NCI-H2081 (cell line): ENCODE data around the gene NR0B2.
"Not testable (repeated sequence)": the region's sequence is repeated elsewhere in the genome, so short reads cannot be mapped to it uniquely, and the experiment has no call there.

Experiments used
- DNase-seq, 2 experiments: peaks; one replicate each; lab custom pipeline; 2025; lab: John Stamatoyannopoulos, UW

The NR0B2 gene

DNA sequence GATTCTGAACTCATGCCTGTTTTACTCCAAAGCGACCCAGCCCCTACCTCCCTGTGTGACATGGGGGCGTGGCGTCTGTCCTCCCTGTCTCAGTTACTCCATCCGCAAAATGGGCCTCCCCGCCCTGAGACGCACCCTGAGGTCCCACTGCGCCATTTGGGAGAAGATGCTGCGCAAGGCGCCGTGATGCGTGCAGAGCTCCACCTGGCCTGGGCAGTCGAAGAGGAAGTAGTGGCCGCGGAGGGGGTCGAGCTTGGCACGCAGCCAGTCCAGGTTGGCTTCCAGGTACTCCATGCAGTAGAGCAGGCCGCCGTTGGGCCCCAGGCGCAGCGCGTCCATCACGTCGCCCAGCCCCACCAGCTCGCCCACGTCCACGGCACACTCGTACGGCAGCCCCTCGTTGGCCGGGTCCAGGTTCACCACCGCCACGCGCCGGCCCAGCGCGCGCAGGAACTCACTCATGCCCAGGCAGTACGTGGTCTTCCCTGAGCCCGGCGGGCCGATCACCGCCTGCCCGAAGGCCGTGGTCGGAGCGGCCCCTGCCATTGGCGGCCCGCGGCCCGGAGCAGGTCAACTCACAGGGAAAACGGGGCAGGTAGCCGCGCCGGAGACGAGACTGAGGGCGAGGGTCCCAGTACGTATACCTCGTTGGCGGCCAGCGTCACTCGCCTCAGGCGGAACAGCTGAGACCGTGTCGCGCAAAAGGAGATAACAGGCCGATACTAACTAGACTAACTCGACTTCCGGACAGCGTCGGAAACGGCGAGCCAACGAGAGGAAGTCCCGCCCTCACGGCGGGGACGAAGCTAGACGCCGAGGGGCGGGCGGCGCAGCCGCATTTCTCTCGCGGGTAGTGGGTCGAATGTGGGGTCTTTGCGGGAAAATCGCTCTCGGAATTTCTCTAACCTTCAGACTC is 24.0 kb downstream of the NR0B2 start, which contains the start of gene GPN2:
Gene GPN2, minus strand, starts transcription at position 733 of the 916 bp plus-strand sequence. Its CDS starts 187 bp downstream, at position 546.
- peak; percentile 53 to 68 for DNase-seq

DNA sequence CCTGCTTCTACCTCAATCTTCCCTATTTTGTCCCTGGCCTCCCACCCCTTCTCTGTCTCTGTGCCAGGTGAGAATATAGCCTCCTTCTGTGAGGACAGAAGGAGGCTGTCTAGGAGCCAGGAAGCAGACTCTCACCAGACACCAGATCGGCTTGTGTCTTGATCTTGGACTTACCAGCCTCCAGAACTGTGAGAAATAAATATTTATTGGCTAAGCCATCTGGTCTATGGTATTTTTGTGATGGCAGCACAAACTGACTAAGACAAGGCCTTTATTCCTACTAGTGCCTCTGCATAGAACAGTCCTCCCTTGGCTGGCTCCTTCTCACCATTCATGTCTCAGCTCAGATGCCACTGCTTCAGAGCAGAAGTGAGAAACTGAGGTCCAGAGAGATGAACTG is 25.5 kb downstream of the NR0B2 start:
- DNase-seq = no peak

DNA sequence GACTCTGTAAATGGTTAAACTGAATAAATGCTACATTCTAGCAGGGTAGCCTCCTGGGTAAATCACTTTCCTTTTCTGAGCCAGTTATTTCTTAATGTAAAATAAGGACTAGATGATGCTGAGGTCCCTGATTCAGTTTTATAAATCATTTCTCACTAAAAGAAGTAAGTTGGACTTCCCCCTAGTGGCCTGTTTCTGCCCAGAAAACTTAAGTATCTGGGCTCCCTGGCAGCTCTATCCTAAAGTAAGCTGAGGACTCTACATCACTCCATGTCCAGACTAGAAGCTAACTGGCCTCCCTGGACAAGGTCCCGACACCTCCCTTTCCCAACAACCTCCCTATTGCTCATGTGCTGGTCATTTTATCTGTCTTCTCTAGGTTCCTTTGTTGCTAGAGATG is 26.6 kb downstream of the NR0B2 start:
- DNase-seq = no peak

DNA sequence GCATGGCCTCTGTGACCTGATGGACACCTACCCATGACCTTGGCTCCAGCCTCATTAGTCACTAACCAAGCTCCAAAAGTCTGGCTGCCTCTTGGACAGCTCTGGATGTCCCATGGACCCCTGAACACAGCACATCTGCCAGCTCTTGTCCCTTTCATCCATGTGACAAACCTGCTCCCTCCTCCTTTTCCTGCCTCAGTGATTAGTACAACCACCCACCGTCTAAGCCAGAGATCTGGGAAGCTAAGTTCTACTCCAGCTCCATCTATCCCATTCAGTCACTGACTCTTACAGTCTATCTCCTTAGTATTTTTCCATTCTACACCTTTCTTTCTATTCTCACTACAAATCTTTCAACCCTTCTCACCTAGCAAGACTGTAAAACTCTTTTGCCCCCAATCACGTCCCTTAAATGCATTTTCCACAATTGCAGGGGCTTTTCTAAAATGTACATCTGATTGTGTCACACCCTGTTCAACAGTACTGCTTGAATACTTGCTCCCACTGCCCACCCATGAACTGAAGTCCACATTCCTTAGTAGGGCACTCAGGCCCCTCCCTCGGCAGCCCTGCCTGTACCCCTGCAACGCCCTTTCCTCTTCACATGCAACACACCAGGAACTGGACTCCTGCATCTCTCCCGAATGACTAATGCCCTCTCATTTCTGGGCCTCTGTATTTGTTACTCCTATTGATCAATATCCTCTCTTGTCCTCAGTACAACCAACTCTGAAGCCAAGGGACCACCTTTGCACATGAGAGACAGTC is 30.9 kb downstream of the NR0B2 start:
- no peak for DNase-seq

DNA sequence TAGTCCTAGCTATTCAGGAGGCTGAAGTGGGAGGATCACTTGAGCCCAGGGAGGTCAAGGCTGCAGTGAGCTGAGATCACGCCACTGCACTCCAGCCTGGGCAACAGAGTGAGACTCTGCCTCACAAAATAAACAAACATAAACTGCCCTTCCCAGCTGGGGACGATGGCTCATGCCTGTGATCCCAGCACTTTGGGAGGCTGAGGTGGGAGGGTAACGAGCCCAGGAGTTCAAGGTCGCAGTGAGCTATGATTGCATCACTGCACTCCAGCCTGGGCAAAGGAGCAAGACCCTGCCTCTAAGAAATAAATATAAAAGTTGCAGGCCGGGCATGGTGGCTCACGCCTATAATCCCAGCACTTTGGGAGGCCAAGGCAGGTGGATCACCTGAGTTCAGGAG is 32.2 kb downstream of the NR0B2 start:
- DNase-seq = not testable (repeated sequence)

DNA sequence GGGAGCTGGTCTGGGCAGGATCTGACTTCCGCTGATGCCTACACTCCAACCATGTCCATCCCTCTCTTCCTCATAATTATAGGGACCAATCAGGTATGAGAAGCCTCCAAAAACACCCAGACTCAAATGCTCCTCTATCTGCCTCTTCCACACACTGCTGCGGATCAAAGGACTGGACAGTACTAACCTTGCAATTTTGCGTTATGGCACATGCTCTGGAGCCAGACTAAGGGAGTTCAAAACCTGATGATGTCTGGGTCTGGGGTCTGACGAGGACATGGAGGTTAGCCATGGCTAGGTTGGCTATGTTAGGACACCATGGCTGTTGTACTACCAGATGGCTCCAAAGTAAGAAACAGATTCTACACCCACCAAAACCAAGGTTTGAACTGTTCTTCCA is 34.0 kb downstream of the NR0B2 start:
- DNase-seq = no peak

DNA sequence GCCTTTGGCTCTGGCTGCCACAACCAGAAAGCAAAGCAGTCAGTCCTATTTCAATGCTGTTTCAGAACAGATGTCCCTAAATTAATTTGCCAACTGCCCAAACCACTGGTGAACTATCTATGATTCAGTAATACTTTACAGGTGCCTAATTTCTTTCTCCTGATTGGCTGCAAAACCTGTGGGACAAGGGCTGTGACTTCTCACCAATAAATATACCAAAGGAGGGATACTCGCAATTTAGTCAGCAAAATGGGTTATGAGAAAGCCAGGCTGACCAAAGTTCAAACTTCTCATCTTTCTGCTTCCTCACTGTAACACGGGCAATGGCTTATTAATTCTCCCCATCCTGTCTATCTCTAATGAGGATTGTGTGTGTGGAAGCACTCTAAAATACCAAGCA is 36.4 kb downstream of the NR0B2 start:
- DNase-seq = no peak

DNA sequence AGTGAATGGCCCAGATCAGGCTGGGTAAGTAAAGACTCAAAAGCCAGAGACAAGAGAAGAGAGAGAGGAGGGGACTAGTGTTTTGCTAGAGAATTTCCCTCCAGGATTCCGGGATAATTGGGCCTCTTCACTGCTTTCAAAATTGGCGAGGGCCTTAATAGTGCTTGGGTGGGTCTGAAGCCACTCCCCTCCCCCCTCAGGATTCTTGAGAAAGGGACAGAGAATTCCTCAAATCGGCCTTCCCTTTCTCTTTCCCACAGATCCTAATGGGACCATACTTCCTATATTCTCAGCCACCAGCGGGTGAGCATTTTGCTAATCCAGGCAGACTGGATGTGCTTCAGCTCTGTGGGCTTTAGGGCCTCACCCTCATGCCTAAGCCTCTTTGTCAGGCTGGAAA is 38.9 kb downstream of the NR0B2 start:
- no peak for DNase-seq

DNA sequence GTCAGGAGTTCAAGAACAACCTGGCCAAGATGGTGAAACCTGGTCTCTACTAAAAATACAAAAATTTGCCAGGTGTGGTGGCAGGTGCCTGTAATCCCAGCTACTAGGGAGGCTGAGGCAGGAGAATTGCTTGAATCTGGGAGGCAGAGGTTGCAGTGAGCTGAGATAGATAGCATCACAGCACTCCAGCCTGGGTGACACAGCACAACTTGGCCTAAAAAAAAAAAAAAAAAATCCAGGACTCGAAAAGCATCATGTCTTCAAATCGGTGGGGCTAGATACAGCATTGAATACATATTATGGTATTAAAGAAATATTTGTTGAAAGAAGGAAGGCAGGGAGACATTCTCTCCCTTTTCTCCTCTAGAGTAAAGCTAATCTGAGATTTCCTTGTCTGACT is 40.7 kb downstream of the NR0B2 start:
- DNase-seq = not testable (repeated sequence)

DNA sequence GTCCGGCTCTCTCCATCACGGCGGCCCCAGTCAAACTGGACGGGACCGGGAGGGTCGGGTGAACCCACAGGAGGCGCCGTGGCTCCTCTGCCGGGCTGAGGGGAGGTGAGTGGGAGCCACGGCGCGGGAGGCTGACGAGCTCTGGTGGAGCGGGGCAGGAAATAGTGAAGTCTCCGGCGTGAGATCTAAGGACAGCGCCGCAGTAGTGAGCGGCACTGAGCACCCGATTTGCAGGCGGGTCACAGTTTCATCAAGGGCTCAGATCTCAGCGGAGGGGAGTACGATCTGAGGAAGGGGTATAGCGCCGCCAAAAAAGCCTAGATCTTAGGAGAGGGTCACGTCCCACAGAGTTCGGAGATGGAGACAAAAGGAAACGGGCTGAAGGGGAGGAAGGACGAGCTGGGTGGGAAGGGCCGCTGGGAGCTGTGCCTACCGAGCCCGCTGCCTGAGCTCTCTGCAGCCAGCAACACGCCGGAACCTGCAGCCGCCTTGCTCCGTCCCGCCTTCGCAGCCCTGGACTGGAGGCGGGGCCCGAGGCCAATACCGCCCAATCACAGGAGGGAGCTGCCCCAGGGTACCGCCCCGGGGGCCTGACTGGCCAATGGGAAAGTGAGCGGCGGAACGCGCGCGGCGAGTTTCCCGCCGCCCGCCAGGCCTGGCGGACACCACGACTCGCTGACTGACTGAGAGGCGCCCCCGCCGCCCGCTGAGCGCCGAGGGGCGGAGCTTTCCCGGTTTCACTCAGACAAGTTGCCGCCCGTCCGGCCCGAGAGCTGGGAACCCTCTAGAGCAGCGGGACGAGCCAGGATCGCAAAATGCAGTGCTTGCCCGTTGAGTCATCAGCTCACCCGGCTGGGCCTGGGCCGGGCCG is 48.9 kb downstream of the NR0B2 start:
- DNase-seq = peak; percentile 89 to 96

DNA sequence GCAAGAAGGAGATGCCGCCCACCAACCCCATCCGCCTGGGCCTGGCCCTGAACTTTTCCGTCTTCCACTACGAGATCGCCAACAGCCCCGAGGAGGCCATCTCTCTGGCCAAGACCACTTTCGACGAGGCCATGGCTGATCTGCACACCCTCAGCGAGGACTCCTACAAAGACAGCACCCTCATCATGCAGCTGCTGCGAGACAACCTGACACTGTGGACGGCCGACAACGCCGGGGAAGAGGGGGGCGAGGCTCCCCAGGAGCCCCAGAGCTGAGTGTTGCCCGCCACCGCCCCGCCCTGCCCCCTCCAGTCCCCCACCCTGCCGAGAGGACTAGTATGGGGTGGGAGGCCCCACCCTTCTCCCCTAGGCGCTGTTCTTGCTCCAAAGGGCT is 50.1 kb downstream of the NR0B2 start:
- no peak for DNase-seq

DNA sequence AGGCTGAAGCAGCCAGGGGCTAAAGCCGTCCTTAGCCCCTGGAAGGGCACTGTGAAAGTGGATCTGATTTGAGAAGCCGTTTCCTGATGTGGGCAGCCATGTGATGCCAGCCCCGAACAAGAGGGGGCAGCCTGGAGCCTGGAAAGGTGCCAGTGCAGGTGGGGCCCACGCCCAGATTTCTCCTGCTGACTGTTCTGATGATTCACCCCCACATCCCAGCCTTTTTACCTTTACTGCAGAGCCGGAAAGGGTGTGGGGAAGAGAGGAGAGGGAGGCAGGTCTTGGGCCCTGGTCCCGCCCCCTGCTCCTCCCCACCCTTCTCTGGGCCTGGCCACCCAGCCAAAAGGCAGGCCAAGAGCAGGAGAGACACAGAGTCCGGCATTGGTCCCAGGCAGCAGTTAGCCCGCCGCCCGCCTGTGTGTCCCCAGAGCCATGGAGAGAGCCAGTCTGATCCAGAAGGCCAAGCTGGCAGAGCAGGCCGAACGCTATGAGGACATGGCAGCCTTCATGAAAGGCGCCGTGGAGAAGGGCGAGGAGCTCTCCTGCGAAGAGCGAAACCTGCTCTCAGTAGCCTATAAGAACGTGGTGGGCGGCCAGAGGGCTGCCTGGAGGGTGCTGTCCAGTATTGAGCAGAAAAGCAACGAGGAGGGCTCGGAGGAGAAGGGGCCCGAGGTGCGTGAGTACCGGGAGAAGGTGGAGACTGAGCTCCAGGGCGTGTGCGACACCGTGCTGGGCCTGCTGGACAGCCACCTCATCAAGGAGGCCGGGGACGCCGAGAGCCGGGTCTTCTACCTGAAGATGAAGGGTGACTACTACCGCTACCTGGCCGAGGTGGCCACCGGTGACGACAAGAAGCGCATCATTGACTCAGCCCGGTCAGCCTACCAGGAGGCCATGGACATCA is 50.7 kb downstream of the NR0B2 start, which contains the start of gene SFN:
Gene SFN, plus strand, starts transcription at position 369 of the 904 bp plus-strand sequence. Its CDS starts 64 bp downstream, at position 433.
- peak; percentile 84 to 91 for DNase-seq

DNA sequence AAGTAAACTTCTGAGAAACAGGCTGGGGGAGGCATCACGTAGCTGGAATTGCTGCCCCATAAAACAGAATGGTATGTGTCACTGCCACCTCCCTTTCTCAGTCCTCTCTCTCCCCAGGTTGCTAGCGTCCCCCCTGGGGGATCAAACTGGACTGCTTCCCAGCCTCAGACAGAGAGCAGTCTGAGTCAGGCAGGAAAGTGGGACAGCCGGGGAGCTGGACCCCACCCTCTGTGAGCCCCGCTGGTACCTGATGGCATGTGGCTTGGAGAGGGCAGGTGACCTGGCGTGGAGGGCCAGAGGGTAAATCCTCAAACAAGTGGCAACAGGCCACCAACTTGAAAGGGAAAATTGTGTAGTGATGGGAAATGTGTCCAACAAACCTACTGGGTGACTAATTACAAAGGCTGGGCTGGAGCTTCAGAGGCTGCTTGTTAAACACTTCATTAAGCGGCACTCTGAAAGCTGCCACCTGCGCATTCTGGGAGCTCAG is 51.8 kb downstream of the NR0B2 start:
- peak in 1 of 2 experiments; percentile 59 for DNase-seq
